HCT116 (cell line): ENCODE measurements around the gene LINGO4. TPM values are rescaled to one million over a fixed set of nuclear protein-coding genes. Genes with fewer than 3 reads are reported as not detected.
"Not testable (repeated sequence)": the region's sequence is repeated elsewhere in the genome, so short reads cannot be mapped to it uniquely, and the experiment has no call there.

Experiments used
- ATAC-seq: fragments of 200-7000 bp; cut with Tn5 transposase; 2 replicates; pipeline ENCODE4 v1.9.1; 2020; ENCODE audit warnings: mild to moderate bottlenecking, moderate library complexity
- BruUV-seq: library from RNA; stranded (reverse); fragments of 400-500 nt; replicated peaks from 2 replicates; lab custom pipeline; 2021; lab: Mats Ljungman, UMichigan
- CTCF ChIA-PET: fragments of 300-600 bp; sonication (Branson Sonifier 250); formaldehyde crosslinking; loops from one replicate; lab custom pipeline; 2021; ENCODE audit warnings: antibody characterized with exemption; lab: Charles Lee
- POLR2A ChIA-PET: fragments of 300-600, 350-600 bp; sonication (Branson Sonifier 250); formaldehyde crosslinking; loops from one replicate; lab custom pipeline; 2021; ENCODE audit warnings: antibody characterized with exemption; lab: Charles Lee
- RAD21 ChIA-PET, 2 experiments: fragments of 300-600 bp; sonication (Branson Sonifier 250); formaldehyde crosslinking; loops; one replicate each; lab custom pipeline; 2023; ENCODE audit warnings: low total read pairs in 2 of 2; ENCODE audit not compliant: uncharacterized antibody in 2 of 2, unreplicated experiment in 2 of 2, low non-redundant PET in 1 of 2; lab: Charles Lee
- DNase-seq: peaks from one replicate; pipeline ENCODE4 v3.0.0-alpha.2; 2010; ENCODE audit warnings: low read depth, low spot score
- H2AFZ ChIP-seq: fragments of 200-600 bp; shearing (Covaris generic), sonication (generic); 2 replicates; pipeline ENCODE4 v1.6.1; 2017; ENCODE audit warnings: low read depth, mixed run types, mixed read lengths, antibody characterized with exemption, low read length; ENCODE audit not compliant: poor library complexity, severe bottlenecking
- H3K27ac ChIP-seq: 2 replicates; pipeline ENCODE4 v1.5.1; 2012; ENCODE audit warnings: low read depth, low read length
- H3K27me3 ChIP-seq: fragments of 200-600 bp; sonication (generic); 2 replicates; pipeline ENCODE4 v1.6.1; 2016; ENCODE audit warnings: mixed run types, low read length, mixed read lengths; ENCODE audit not compliant: insufficient read depth
- H3K36me3 ChIP-seq, 2 experiments: fragments of 200-500 bp in 1 of 2; fragments of 200-600 bp in 1 of 2; sonication (Bioruptor generic) in 1 of 2; sonication (generic) in 1 of 2; 2 replicates each; pipeline versions ENCODE4 v1.5.1 to v1.6.1; 2014 to 2016; ENCODE audit warnings: low read length in 2 of 2, inconsistent platforms in 1 of 2, mixed read lengths in 1 of 2, mixed run types in 1 of 2; ENCODE audit not compliant: insufficient read depth in 2 of 2, control insufficient read depth in 1 of 2
- H3K4me1 ChIP-seq, 2 experiments: fragments of 200-600 bp in 1 of 2; sonication (generic) in 1 of 2; 2 replicates each; pipeline versions ENCODE4 v1.5.1 to v1.6.1; 2012 to 2017; ENCODE audit warnings: low read length in 2 of 2, inconsistent platforms in 1 of 2, mild to moderate bottlenecking in 1 of 2, mixed read lengths in 1 of 2, mixed run types in 1 of 2, moderate library complexity in 1 of 2; ENCODE audit not compliant: insufficient read depth in 2 of 2, control insufficient read depth in 1 of 2
- H3K4me2 ChIP-seq: fragments of 200-600 bp; sonication (generic); 2 replicates; pipeline ENCODE4 v1.6.1; 2017; ENCODE audit warnings: mixed run types, low read length, mixed read lengths
- H3K4me3 ChIP-seq, 2 experiments: fragments of 200-600 bp in 1 of 2; sonication (generic) in 1 of 2; replicated peaks in 1 of 2; 2 replicates each; pipeline ENCODE4 v1.5.1; 2011 to 2016; ENCODE audit warnings: low read length in 2 of 2, control low read depth in 1 of 2, low read depth in 1 of 2, mild to moderate bottlenecking in 1 of 2, mixed read lengths in 1 of 2, mixed run types in 1 of 2
- H3K79me2 ChIP-seq: fragments of 200-600 bp; sonication (generic); 2 replicates; pipeline ENCODE4 v1.6.1; 2017; ENCODE audit warnings: mild to moderate bottlenecking, mixed run types, low read length, moderate library complexity, mixed read lengths; ENCODE audit not compliant: insufficient read depth
- H3K9ac ChIP-seq: fragments of 200-600 bp; sonication (generic); 2 replicates; pipeline ENCODE4 v1.6.1; 2016; ENCODE audit warnings: low read length, mixed read lengths
- H3K9me2 ChIP-seq: fragments of 200-600 bp; sonication (generic), shearing (Covaris generic); 2 replicates; pipeline ENCODE4 v1.6.1; 2017; ENCODE audit warnings: mixed run types, mild to moderate bottlenecking, moderate library complexity; ENCODE audit not compliant: insufficient read depth
- H3K9me3 ChIP-seq, 2 experiments: fragments of 200-500 bp in 1 of 2; fragments of 200-600 bp in 1 of 2; sonication (Bioruptor generic) in 1 of 2; sonication (generic) in 1 of 2; 2 replicates each; pipeline ENCODE4 v1.6.1; 2014 to 2017; ENCODE audit warnings: low read length in 2 of 2, mixed read lengths in 2 of 2, inconsistent platforms in 1 of 2, low read depth in 1 of 2, mild to moderate bottlenecking in 1 of 2, mixed run types in 1 of 2, moderate library complexity in 1 of 2; ENCODE audit not compliant: control insufficient read depth in 1 of 2, insufficient read depth in 1 of 2
- H4K20me1 ChIP-seq: fragments of 200-600 bp; sonication (generic), shearing (Covaris generic); 2 replicates; pipeline ENCODE4 v1.6.1; 2017; ENCODE audit warnings: mixed run types, mild to moderate bottlenecking, moderate library complexity; ENCODE audit not compliant: insufficient read depth
- CBX3 ChIP-seq: IDR thresholded peaks from 2 replicates; pipeline ENCODE4 v1.6.1; 2012; ENCODE audit warnings: low read depth
- EZH2phosphoT487 ChIP-seq: fragments of 200-600 bp; IDR thresholded peaks from 2 replicates; pipeline ENCODE4 v1.6.1; 2018; ENCODE audit warnings: antibody characterized with exemption, borderline replicate concordance
- FOSL1 ChIP-seq: IDR thresholded peaks from 2 replicates; pipeline ENCODE4 v1.6.1; 2012; ENCODE audit warnings: low read depth
- SRF ChIP-seq: IDR thresholded peaks from 2 replicates; pipeline ENCODE4 v1.6.1; 2012; ENCODE audit warnings: low read depth
- intact Hi-C: fragments of 100-400 bp; cut with micrococcal nuclease; formaldehyde crosslinking; loops from 2 replicates; pipeline ENCODE4 v1.10.0; 2022
- total RNA-seq: library from RNA; stranded (reverse); gene quantifications from one replicate; pipeline ENCODE4 v1.2.1, GENCODE V29; 2021; ENCODE audit not compliant: unreplicated experiment

Gene LINGO4
- total RNA-seq, 1 experiment from 2014 or later: not detected

DNA sequence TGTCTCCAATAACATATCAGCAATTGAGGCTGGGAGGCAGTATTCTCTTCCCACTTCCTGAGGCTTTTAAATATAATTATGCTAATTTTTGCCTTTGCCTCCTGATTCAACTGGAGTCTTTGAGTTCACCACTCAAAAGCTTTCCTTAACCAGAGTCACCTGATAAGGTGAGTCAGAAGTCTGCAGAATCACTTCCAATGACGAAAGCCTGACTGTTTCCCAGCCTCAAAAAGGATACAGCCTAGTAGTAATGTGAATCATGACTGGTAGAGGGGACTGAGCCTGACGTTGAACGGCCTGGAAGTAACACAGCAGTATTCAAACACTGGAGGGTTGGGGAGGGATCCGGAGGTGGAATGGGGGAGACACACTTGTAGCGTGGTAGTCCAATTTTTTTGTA lies 31.5 kb downstream of the LINGO4 start:
- H2AFZ ChIP-seq: no peak overlapping the region
- no peaks in the 10 kb centered on the region for H3K27me3 ChIP-seq
- POLR2A ChIA-PET: no interaction called here
- no peak overlapping the region for H3K9ac ChIP-seq
- CTCF ChIA-PET: no interaction called here
- no peaks in the 10 kb centered on the region for H3K9me2 ChIP-seq
- no peaks in the 10 kb centered on the region for H3K9me3 ChIP-seq
- RAD21 ChIA-PET: no interaction called here
- H3K27ac ChIP-seq: no peak overlapping the region
- no peak for ATAC-seq
- DNase-seq: no peak
- H3K79me2 ChIP-seq: no peaks in the 10 kb centered on the region
- no peaks in the 10 kb centered on the region for H4K20me1 ChIP-seq
- intact Hi-C loops: no loop called here
- peak; percentile 34; the same call in 1 of the 2 replicates for TF ChIP-seq FOSL1
- no peak for TF ChIP-seq EZH2phosphoT487
- no peak for TF ChIP-seq CBX3
- 0 out of 2 replicates have a peak, but pooled peaks have one; percentile 18 for TF ChIP-seq SRF
- H3K4me2 ChIP-seq: no peak overlapping the region
- peaks cover 0 to 3% of the 10 kb centered on the region in 2 experiments; a peak in 1 of 4 replicates for H3K36me3 ChIP-seq
- peaks cover 0 to 5% of the 10 kb centered on the region in 2 experiments; a peak in 1 of 4 replicates for H3K4me1 ChIP-seq
- no peak overlapping the region for H3K4me3 ChIP-seq
- BruUV-seq: no TSS peak

DNA sequence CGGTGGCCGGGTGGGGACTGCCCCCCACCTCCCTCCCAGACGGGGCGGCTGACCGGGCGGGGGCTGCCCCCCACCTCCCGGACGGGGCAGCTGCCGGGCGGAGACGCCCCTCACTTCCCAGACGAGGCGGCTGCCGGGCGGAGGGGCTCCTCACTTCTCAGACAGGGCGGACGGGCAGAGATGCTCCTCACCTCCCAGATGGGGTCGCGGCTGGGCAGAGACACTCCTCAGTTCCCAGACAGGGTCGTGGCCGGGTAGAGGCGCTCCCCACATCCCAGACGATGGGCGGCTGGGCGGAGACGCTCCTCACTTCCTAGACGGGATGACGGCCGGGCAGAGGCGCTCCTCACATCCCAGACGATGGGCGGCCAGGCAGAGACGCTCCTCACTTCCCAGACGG lies 35.9 kb downstream of the LINGO4 start:
- intact Hi-C loops, CTCF ChIA-PET, ATAC-seq, H4K20me1 ChIP-seq, POLR2A ChIA-PET, H3K9ac ChIP-seq, BruUV-seq, H3K4me2 ChIP-seq, H3K9me3 ChIP-seq, H3K4me3 ChIP-seq, H3K9me2 ChIP-seq, H2AFZ ChIP-seq, H3K27ac ChIP-seq, DNase-seq, H3K27me3 ChIP-seq, RAD21 ChIA-PET, H3K79me2 ChIP-seq, H3K36me3 ChIP-seq: not testable (repeated sequence)
- H3K4me1 ChIP-seq: peaks cover 8 to 19% of the 10 kb centered on the region in 2 experiments; a peak in 3 of 4 replicates
